ENCODE data around the gene TMCC1.

Gene TMCC1

GRCh38 chr3:129673897-129674797 is 219.4 kb downstream of the TMCC1 start:
- no peak for DNase-seq

- DNase-seq, result peak; percentile 83
Measured at GRCh38 chr3:129673012-129673411, 220.5 kb downstream of the TMCC1 start.

GRCh38 chr3:129672412-129672811 is 221.1 kb downstream of the TMCC1 start:
- DNase-seq, result no peak

GRCh38 chr3:129665024-129665768 is 228.3 kb downstream of the TMCC1 start:
- no peak for DNase-seq

GRCh38 chr3:129663930-129664646 is 229.4 kb downstream of the TMCC1 start:
- no peak for DNase-seq

- no peak for DNase-seq
Measured at GRCh38 chr3:129663045-129663446, 230.5 kb downstream of the TMCC1 start.

- DNase-seq, result peak; percentile 35
Measured at GRCh38 chr3:129662191-129662608, 231.3 kb downstream of the TMCC1 start.

- DNase-seq, result no peak
Measured at GRCh38 chr3:129661766-129662165, 231.7 kb downstream of the TMCC1 start.

- DNase-seq, result peak; percentile 18
Measured at GRCh38 chr3:129658110-129658843, 235.2 kb downstream of the TMCC1 start.

- peak; percentile 61 for DNase-seq
Measured at GRCh38 chr3:129657261-129658046, 236.1 kb downstream of the TMCC1 start.

GRCh38 chr3:129656659-129657247 is 236.8 kb downstream of the TMCC1 start:
- DNase-seq, result no peak

- DNase-seq, result peak; percentile 80
Measured at GRCh38 chr3:129655291-129655700, 238.2 kb downstream of the TMCC1 start.

GRCh38 chr3:129654131-129654530 is 239.4 kb downstream of the TMCC1 start:
- no peak for DNase-seq

- no peak for DNase-seq
Measured at GRCh38 chr3:129653019-129653418, 240.5 kb downstream of the TMCC1 start.

GRCh38 chr3:129651435-129652202 is 241.9 kb downstream of the TMCC1 start:
- no peak for DNase-seq

- peak; percentile 85 for DNase-seq
Measured at GRCh38 chr3:129650256-129650872, 243.1 kb downstream of the TMCC1 start.

GRCh38 chr3:129648391-129648790 is 245.1 kb downstream of the TMCC1 start:
- DNase-seq, result no peak

GRCh38 chr3:129645286-129645685 is 248.2 kb downstream of the TMCC1 start:
- DNase-seq, result peak; percentile 34

GRCh38 chr3:129644836-129645235 is 248.7 kb downstream of the TMCC1 start:
- DNase-seq, result no peak
